AG09319 (cell line): ENCODE measurements around the gene MYO5B.
"Not testable (repeated sequence)": the region's sequence is repeated elsewhere in the genome, so short reads cannot be mapped to it uniquely, and the experiment has no call there.

Experiments used
- DNase-seq: peaks from one replicate; pipeline ENCODE4 v3.0.0-alpha.2; 2010; ENCODE audit warnings: low read depth; ENCODE audit errors: extremely low read depth
- TF ChIP-seq, protein P1 (sequence below): IDR thresholded peaks from 2 replicates; pipeline ENCODE4 v1.5.1; 2011; ENCODE audit warnings: low read depth, mild to moderate bottlenecking, inconsistent platforms, low read length, moderate library complexity

The MYO5B gene

GRCh38 chr18:49892148-49892924, 302.6 kb downstream of the MYO5B start:
- no peak for DNase-seq
- TF ChIP-seq, protein P1, sequence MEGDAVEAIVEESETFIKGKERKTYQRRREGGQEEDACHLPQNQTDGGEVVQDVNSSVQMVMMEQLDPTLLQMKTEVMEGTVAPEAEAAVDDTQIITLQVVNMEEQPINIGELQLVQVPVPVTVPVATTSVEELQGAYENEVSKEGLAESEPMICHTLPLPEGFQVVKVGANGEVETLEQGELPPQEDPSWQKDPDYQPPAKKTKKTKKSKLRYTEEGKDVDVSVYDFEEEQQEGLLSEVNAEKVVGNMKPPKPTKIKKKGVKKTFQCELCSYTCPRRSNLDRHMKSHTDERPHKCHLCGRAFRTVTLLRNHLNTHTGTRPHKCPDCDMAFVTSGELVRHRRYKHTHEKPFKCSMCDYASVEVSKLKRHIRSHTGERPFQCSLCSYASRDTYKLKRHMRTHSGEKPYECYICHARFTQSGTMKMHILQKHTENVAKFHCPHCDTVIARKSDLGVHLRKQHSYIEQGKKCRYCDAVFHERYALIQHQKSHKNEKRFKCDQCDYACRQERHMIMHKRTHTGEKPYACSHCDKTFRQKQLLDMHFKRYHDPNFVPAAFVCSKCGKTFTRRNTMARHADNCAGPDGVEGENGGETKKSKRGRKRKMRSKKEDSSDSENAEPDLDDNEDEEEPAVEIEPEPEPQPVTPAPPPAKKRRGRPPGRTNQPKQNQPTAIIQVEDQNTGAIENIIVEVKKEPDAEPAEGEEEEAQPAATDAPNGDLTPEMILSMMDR = no peak

- DNase-seq = no peak
- TF ChIP-seq, protein P1 = no peak
Measured at GRCh38 chr18:49890041-49890440, 304.9 kb downstream of the MYO5B start.

GRCh38 chr18:49889552-49889951, 305.4 kb downstream of the MYO5B start:
- not testable (repeated sequence) for DNase-seq

DNA sequence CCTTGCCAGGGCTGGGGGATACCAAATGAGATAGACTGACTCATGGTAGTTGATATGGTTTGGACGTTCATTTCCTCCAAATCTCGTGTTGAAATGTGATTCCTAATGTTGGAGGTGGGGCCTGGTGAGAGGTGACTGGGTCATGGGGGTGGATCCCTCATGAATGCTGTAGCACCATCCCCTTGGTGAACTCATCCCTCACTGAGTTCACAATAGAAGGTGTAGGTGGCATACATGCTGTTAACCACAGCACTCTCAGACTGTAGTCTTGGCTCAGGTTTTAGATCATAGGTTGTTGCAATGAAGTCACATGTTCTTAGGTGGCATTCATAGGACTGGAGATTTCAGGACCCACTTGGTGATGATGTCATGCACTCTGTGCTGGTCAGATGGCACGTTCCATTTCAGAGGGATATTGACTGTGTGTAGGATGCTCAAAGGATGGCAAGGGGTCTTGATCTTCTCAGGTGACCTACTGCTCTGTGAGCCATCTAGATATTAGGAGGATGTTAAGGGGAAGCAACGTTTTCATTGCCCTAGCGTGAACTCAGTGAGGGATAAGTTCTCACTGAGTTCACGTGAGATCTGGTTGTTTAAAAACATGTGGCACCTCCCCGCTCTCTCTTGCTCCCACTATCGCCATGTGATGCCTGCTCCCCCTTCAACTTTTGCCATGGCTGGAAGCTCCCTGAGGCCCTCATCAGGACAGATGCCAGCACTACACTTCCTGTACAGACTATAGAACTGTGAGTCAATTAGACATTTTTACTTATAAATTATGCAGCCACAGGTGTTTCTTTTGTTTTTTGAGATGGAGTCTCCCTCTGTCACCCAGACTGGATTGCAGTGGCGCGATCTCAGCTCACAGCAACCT, 307.8 kb downstream of the MYO5B start:
- TF ChIP-seq, protein P1 = no peak
- DNase-seq = no peak

DNA sequence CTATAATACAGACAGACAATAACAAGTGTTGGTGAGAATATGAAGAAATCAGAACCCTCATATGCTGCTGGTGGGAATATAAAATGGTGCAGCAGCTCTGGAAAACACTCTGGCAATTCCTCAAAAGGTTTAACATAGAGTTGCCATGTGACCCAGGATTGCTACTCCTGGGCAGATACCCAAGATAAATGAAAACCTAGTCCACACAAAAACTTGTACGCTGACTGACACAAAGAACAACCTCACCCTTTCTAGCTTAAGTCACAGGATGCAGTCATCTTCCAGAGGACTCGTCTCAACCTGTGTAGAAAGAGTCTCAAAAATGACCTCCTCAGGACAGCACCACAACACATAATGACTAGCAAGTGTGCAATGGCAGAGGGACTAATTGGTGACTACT, 310.0 kb downstream of the MYO5B start:
- TF ChIP-seq, protein P1 = no peak
- DNase-seq = no peak

- DNase-seq = no peak
- TF ChIP-seq, protein P1 = no peak
Measured at GRCh38 chr18:49884465-49884864, 310.5 kb downstream of the MYO5B start.

DNA sequence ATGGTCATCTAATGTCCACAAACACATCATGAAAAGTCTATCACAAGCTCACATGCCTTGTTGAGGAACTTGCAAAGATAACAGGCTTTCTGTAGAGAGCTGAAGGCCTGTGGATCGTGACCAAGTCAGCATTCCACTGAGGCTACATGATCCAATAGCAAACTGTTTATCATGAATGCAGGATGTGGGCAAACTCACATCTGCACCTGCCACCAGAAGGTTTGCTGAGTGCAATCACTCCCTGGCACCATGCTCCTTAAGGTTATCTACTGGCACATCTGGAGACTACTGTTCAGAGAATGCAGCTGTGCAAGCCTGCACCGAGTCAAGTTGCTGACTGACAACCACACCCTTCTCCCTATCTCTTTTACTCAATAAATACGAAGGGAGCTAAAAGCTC, 314.3 kb downstream of the MYO5B start:
- DNase-seq = no peak
- TF ChIP-seq, protein P1 = no peak

DNA sequence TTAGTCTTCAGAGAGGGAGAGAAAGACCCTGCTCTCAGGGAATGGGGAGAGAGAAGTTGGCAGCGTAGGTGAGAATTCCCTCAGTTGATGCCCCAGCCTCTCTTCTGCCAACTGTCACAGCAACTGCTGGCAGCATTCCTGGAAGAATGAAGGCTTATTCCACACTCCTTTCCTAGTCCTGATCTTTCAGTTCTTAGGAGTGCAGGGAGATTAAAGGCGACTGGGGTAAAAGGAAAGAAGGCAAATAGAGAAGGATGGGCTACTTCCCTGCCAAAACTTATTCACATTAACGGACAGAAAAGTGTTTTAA, 315.7 kb downstream of the MYO5B start:
- no peak for DNase-seq

More for the DNA sequence above, 315.7 kb downstream of the MYO5B start:
- TF ChIP-seq, protein P1 = no peak
